Hematopoietic multipotent progenitor cell treated with erythropoietin and hydrocortisone succinate and interleukin-3 and kit ligand, for 17 days (in vitro differentiated cells): ENCODE measurements around the gene TNFSF15.

Source experiments
- DNase-seq: peaks from one replicate; pipeline ENCODE4 v3.0.0-alpha.2; 2015; ENCODE audit warnings: low spot score

The TNFSF15 gene

DNA sequence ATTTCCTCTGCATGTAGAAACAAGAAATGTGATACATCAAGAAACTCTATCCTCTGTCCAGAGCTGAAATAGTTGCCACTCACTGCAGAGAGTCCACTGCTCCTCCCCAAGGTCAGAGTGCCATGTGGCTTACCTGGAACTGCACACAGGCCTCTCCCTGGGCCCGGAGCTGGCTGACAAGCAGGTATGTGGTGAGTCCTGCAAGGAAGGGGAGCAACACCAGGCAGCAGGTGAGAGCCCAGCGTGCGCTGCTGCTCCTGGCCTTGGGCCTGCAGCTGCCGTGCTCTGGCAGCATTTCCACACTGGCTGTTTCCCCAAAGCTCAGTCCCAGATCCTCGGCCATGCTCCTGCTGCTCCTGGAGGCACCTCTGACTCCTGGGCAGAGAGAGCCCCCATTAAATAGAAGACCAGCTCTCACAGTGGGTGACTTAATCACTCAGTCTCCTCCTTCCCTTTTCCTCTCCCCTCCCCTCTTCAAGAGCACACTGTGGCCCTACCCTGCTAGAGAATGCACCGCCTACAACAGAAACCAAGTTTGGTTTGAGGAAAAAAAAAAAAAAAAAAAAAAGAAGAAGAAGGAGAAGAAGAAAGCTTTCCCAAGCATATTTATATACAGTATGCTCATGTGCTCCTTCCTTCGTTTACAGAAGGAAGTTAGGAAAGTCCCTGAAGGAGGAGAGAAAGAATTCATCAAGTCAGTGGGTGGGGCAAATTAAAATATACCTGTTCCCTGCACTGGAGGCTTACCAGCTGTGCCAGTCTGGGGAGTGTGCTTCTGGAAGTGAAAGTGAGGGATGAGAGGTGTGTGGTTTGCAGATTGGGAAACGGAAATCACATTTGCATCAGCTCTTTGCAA is at the start of gene TNFSF15:
TNFSF15 (minus strand) TSS at position 370 of the 856 bp plus-strand sequence; CDS start at position 343, 27 bp downstream.
- DNase-seq, result no peak

DNA sequence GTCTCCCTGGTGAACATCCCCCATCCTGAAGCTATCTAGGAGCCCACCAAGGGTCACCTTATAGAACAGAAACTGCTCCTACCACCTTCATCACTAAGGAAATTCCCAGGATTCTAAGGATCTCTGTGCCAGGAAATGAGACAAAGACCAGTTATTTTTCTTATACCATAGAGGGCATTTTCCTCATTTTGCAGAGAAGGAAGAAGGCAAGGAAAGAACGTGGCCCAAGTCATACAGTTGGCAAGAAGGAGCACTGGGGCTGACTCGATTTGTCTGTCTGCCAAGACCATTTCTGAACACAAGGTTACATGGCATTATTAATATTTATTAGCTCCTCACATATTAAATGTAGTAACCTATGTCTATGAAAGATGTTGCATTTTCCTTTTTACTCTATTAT is 49.6 kb upstream of the TNFSF15 start:
- DNase-seq, result no peak

DNA sequence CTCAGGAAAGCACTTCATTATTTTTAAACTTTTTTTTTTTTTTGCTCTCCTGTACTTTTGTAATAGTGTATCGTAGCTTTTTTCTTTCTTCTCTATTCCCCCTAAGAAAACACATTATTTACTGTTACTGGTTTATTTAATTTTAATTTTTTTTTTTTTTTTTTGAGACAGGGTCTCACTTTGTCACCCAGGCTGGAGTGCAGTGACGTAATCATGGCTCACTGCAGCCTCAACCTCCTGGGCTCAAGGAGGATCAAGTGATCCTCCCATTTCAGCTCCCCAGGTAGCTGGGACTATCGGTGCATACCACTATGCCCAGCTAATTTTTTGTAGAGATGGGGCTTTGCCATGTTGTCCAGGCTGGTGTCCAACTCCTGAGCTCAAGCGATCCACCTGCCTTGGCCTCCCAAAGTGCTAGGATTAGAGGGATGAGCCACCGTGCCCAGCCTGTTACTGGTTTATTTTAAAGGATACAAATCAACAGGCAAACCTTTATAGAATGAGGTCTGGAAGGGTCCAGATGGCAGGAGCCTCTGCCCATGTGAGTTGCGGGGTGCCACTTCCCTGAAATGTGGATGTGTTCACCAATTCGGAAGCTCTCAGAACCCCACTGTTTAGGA is 49.0 kb upstream of the TNFSF15 start:
- DNase-seq, result no peak

DNA sequence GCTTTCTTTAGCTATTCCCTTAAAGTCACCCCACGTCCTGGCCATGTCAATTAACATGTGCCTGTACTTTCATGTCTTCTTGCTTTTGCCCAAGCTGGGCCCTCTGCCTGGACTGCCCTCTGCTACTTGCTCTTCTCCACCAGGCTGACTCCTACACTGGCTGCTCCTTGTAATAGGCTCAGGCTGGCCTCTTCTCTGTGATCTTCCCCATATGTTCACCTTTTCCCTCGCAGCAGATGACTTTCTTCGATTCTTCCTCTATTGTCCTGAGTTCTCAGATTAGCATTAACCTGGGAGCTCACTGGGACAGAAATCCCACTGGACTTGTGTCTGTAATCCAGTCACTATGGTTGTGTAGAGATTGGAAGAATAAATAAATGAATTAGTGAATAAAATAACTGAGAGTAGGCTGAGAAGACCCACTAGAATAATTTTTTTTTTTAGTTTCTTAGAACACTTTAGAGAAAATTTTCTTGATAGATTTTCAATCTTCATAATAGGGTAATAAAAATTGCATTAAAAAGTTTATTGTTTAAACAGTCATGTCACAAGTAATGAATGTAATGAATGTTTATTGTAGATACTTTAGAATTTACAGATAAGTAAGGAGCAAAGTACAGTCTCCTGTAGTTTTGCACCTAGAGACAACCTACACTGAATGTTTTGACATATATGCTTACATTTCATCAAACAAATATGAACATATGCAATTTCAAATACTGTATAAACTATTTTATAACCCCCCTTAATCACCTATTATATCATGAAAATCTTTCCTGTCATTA is 47.4 kb upstream of the TNFSF15 start:
- DNase-seq, result no peak

DNA sequence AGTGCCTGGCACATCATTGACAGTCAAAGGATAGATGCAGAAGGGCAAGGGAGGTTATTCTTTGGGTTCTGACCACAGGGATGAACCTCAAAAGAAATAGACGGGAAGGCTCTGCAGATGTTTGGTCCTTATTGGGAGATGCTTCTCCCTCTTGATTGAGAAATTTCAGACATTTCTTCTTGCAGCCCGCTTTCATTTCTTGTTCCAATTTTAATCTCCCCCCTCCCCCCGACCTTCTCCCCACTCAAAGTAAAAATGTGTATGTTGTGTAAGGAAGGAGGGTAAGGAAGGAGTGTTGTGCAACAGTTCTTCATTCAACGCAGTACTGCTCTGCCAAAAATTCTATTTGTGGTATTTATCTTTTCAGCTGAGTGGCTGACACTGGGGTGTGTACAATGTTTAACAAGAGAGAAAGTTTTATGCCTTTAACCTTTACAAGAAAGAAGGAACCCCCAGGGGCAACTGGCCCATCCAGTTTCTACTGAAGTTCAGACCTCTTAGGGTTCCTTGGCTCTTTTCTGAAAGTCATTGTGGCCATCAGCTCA is 46.3 kb upstream of the TNFSF15 start:
- no peak for DNase-seq

- DNase-seq, result no peak
Observed at GRCh38 chr9:114851306-114851705, 45.5 kb upstream of the TNFSF15 start.

DNA sequence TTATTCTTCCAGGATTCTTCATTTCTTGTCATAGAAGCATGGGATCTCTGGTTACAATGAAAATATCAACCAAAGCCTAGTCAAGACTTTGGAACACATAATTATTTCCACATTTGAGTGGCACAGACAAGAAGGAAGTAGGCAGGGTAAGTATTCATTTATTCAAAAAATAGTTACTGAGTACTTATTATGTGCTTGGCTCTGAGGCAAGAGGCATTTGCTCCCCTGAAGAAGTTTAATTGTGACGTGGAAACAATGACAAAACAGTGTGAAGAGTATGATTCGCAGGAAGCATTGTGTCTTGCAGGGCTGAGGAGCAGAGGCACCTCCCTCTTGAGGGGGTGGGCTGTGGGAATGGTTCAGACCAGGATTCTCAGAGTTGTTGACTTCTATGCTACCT is 45.0 kb upstream of the TNFSF15 start:
- no peak for DNase-seq

GRCh38 chr9:114849450-114849849 is 43.6 kb upstream of the TNFSF15 start:
- no peak for DNase-seq

DNA sequence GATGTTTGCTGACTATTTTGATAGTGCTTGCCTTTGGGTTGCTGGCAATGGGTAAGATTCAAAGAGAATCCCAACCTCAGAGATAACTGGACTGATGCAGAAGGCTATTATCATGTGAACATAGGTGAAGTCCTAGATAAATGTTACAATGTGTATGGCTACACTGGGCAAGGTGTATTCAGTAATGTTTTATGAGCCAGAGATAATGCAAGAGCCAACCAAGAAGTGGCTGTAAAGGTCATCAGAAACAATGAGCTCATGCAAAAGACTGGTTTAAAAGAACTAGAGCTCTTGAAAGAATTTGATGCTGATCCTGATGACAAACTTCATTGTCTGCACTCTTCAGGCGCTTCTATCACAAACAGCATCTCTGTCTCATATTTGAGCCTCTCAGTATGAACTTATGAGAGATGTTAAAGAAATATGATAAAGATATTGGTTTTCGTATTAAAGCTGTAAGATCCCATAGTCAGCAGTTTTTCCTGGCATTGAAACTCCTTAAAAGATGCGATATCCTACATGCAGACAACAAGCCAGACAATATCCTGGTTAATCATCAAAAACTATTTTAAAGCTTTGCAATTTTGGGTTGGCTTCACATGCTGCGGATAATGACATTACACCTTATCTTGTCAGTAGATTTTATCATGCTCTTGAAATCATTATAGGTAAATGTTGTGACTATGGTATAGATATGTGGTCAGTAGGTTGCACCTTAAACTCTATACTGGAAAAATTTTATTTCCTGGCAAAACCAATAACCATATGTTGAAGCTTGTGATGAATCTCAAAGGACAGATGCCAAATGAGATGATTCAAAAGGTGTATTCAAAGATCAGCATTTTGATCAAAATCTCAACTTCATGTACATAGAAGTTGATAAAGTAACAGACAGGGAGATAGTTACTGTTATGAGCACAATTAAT is 41.9 kb upstream of the TNFSF15 start:
- DNase-seq, result no peak

DNA sequence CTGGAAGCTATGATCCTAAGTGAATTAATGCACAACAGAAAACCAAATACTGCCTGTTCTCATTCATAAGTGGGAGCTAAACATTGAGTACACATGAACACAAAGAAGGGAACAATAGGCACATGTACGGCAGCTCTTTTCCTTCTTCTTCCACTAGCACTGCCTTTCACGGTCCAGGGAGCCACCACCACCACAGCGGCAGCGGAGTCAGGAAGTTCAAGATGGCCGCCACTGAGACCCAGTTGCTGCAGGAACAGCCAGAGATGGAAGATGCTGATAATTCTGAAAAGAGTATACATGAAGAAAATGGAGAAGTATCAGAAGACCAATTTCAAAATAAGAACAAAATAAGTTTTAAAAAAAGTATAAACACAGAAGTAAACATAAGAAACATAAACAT is 39.5 kb upstream of the TNFSF15 start:
- no peak for DNase-seq

DNA sequence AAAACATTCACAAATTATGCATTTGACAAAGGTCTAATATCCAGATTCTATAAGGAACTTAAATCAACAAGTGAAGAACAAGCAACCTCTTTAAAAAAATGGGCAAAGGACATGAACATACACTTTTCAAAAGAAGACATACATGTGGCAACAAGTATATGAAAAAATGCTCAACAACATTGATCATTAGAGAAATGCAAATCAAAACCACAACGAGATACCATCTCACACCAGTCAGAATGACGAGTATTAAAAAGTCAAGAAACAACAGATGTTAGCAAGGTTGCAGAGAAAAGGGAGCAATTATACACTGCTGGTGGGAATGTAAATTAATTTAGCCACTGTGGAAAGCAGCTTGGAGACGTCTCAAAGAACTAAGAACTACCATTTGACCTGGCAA is 38.9 kb upstream of the TNFSF15 start:
- DNase-seq, result no peak

DNA sequence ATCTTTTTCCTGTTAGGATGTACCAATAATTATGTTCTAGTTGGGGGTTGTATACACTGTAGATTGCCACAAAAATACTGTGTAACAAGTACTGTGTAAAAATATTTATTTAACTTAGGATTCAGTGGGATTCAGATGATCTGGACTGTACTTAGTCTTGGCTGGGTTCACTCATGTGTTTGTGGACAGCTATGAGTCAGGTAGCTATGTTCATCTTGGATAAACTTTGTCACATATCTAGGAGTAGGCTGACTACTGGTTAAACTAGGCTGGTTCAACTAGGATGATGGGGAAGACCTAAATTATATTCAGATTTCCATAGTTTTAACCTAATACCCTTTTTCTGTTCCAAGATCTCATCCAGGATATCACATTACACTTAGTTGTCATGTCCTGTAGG is 32.1 kb upstream of the TNFSF15 start:
- no peak for DNase-seq

DNA sequence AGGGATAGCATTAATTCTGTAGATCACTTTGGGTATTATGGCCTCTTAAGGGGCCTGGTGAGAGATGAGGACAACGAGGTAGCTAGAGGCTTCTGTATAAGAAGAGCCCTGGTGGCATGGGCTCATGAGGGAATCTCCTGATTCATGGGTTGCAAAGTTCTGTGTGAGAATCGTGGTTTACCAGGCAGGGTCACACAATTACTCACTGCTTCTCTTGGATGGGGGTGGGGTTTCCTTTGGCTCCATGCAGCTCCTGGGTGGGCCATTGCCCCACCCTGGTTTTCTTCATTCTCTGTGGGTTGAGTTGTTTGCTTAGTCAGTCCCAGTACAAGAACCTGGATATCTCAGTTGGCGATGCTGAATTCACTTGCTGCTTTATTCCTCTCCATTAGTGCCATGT is 30.9 kb upstream of the TNFSF15 start:
- no peak for DNase-seq

DNA sequence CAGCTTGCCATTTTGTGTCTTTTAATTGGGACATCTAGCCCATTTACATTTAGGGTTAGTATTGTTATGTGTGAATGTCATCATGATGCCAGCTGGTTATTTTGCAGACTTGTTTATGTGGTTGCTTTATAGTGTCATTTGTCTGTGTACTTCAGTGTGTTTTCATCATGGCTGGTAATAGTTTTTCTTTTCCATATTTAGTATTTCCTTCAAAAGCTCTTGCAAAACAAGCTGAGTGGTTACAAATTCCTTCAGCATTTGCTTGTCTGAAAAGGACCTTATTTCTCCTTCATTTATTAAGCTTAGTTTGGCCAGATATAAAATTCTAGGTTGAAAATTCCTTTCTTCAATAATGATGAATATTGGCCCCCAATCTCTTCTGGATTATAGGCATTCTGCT is 28.5 kb upstream of the TNFSF15 start:
- no peak for DNase-seq

GRCh38 chr9:114830546-114830945 is 24.7 kb upstream of the TNFSF15 start:
- DNase-seq, result no peak

DNA sequence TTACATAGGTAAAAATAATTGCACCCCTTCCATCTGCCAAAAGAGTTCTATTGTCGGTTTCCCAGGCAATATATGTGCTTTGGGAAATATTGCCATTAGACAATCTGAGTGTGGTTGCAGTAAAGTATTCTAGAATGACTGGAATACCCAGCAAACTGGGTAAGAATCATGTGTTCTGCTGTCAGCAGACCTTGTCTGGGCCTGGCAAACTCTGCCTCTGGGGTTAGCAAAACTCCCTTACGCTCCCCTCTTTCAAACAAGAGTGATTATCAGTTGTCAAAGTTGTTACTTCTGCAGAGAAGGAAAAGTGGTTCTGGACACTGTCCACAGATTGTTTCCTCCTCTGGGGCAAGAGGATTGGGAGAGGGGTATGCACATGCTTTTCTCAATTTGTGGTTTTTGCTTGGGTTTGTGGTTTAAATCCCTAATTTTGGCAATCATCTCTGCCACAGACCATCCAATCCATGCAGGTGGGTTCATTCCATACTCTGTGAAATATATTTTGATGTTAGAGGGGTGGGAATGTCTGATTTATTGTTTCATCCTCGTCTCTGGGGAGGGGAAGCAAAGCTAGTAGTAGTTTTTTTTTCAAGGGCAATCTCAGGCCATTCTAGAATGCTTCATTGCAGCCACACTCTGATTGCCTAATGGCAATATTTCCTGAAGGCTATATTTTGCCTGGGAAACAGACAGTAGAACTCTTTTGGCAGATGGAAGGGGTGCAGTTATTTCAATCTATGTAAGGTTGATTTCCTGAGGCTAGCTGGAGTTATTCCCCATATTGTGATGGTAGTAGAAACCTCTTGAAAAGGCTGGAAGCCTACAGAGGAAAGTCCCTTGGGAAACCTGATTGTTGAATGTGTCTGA is 24.0 kb upstream of the TNFSF15 start:
- DNase-seq, result no peak

GRCh38 chr9:114828303-114828650 is 22.4 kb upstream of the TNFSF15 start:
- DNase-seq, result no peak

- DNase-seq, result no peak
Observed at GRCh38 chr9:114827641-114828302, 21.9 kb upstream of the TNFSF15 start.

- DNase-seq, result no peak
Observed at GRCh38 chr9:114826431-114826830, 20.6 kb upstream of the TNFSF15 start.
